Body of pancreas (tissue), 4 donors: ENCODE measurements around the gene DNAAF9.

Experiments used
- POLR2A ChIP-seq, 3 donors: fragments of 450-650 bp; IDR thresholded peaks; one replicate each; pipeline ENCODE4 v1.6.1; 2016; ENCODE audit warnings: antibody characterized with exemption in 3 of 3, mild to moderate bottlenecking in 2 of 3
- TF ChIP-seq, protein P1 (sequence below), 7 experiments: fragments of 450-650 bp in 4 of 7; fragments of 200-600 bp in 3 of 7; sonication (generic) in 3 of 7; IDR thresholded peaks; one replicate each; pipeline ENCODE4 v1.5.1; 2016 to 2019; ENCODE audit warnings: antibody characterized with exemption in 7 of 7

GRCh38 chr20:3431109-3431508 lies 23.6 kb upstream of the DNAAF9 start:
- TF ChIP-seq POLR2A (IDR thresholded peaks at IDR 0.05): no peak
- TF ChIP-seq, protein P1, sequence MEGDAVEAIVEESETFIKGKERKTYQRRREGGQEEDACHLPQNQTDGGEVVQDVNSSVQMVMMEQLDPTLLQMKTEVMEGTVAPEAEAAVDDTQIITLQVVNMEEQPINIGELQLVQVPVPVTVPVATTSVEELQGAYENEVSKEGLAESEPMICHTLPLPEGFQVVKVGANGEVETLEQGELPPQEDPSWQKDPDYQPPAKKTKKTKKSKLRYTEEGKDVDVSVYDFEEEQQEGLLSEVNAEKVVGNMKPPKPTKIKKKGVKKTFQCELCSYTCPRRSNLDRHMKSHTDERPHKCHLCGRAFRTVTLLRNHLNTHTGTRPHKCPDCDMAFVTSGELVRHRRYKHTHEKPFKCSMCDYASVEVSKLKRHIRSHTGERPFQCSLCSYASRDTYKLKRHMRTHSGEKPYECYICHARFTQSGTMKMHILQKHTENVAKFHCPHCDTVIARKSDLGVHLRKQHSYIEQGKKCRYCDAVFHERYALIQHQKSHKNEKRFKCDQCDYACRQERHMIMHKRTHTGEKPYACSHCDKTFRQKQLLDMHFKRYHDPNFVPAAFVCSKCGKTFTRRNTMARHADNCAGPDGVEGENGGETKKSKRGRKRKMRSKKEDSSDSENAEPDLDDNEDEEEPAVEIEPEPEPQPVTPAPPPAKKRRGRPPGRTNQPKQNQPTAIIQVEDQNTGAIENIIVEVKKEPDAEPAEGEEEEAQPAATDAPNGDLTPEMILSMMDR (IDR thresholded peaks at IDR 0.05): no peak
